GM19025 (cell line): ENCODE data around the gene TAF11L5.
"Not testable (repeated sequence)": the region's sequence is repeated elsewhere in the genome, so short reads cannot be mapped to it uniquely, and the experiment has no call there.

ENCODE experiments used
- ATAC-seq: cut with Tn5 transposase; IDR thresholded peaks from one replicate; pipeline ENCODE4 v1.9.1; 2021; ENCODE audit warnings: mild to moderate bottlenecking, low read depth, moderate library complexity; ENCODE audit not compliant: unreplicated experiment

TAF11L5 gene

DNA sequence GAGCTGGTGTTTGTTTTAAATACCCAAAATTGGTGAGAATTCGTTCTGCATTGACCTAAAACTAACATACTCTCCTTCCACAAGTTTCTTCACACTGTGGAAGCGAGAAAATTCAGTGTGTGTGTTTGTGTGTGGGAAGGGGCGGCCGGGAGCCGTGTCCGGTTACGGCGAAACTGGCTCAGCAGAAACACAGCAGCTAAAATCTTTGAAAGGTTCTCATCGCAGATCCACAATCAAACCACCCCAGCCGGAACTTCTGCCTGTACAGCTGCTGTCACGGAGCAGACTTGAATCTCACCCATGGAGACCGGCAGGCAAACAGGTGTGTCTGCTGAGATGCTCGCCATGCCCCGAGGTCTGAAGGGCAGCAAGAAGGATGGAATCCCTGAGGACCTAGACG is at the start of gene TAF11L5:
Gene TAF11L5 (plus strand): TSS at position 301 of the 400 bp plus-strand sequence.
- not testable (repeated sequence) for ATAC-seq

DNA sequence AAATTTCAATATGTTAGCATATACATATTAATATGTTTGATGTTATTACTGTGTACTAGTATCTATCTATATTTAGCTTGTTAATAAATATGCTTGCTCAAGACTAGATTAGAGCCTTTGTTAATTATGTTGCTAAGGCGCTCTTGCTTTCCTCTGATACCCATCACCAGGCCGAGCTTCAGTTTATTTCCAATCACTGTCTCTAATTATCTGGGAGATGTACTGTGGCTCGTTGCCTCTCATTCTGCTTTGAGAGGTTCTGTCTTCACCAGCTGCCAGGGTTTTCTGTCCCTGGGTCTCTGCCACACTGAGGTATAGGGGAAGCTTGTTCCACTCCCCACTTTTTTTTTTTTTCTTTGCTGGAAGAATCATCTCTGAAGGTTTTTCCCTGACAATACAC is 48.0 kb upstream of the TAF11L5 start:
- no peak for ATAC-seq

DNA sequence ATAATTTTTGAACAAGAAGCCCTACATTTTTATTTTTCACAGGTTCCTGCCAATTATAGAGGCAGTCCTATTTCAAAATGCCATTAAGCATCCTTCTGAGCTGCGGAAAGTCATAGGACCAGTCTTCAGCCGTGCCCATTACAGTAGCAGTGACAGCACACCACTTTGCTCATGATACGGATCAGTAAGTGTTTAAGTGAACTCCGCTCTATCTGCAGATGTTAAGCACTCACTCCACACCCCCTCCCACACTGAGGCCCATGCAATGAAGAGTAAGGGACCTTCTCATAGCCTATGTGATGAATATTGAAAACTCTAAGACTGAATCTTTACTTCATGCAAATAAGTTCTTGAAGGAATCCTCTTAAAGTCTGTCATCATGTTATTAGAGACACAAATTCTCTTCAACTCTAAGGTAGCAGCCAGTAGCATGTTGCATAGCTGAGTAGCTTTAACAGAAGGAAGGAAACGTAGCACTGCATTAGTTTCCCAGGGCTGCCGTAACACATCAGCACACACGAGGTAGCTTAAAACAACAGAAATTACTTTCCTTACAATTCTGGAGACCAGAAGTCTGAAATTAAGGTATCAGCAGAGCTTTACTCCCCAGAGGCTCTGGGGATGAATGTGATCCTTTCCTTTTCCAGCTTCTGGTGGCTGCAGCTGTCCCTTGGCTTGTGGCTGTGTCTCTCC is 47.3 kb upstream of the TAF11L5 start:
- no peak for ATAC-seq

DNA sequence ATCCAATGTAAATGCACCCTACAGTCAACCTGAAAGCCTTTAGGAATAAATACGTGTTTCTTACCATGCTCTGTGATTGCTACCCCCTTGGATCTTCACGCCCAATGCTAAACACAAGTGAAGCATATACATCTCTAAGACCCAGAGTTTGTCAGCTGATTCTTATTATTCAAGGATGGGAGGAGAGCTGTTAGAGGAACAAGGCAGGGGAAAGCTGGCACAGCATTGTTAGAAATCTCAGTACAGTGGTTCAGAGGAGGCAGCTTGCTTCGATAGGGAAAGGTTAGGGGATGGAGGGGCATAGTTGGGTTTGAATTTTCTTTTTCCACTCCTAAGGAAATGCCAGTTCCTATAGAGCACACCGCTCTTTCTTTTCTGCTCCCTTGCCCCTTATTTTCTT is 43.7 kb upstream of the TAF11L5 start:
- ATAC-seq: no peak

DNA sequence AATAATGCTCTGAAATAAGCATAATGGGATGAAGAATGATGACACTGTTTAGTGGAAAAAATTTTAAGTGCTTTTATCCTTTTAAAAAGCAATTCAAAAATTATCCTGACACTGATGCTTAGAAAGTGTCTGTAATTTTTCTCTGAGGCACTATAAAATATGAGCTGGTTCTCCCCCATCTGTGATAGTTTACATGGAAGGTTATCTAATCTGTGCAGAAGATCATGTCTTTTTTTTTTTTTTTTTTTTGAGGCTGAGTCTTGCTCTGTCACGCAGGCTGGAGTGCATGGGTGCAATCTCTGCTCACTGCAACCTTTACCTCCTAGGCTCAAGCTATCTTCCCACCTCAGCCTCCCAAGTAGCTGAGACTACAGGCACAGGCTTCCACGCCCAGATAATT is 42.2 kb upstream of the TAF11L5 start:
- no peak for ATAC-seq

DNA sequence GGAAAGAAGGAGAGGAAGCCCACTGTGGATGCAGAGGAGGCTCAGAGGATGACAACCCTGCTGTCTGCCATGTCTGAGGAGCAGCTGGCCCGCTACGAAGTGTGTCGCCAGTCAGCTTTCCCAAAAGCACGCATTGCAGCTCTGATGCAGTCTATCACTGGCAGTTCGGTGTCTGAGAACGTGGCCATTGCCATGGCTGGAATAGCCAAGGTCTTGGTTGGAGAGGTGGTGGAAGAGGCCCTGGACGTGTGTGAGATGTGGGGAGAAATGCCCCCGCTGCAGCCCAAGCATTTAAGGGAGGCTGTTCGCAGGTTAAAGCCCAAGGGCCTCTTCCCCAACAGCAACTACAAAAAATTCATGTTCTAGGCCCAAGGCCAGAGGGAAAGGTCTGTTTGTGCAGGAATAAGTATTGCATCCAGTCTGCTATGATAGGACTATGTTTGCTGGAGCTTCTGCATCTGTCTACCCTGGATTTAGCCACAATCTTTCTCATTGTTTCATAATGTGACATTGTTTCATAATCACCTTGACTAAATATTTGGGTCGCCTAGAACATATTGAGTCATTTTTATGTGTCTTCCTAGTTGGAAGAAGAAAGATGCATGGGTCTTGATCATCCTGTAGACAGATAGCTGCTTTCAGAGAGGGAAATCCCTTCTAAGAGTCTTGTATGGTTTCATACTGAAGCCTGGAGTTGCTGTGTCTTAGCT is 38.4 kb upstream of the TAF11L5 start:
- ATAC-seq: not testable (repeated sequence)

DNA sequence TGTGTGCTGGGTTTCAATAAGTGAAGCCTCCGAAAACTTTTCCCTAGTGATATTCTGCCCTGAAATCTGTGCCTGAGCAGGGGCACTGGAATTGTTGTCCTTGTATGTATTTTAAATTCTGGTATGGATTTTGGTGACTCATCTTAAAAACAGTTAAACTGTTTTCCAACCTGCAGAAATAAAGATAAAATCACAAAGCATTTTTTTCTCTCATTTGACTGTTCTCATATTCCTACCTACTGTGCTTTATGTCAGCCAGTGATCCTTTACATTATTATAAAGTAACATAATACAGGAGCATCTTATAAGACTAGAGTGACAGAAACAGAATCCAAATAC is 37.9 kb upstream of the TAF11L5 start:
- ATAC-seq: no peak

DNA sequence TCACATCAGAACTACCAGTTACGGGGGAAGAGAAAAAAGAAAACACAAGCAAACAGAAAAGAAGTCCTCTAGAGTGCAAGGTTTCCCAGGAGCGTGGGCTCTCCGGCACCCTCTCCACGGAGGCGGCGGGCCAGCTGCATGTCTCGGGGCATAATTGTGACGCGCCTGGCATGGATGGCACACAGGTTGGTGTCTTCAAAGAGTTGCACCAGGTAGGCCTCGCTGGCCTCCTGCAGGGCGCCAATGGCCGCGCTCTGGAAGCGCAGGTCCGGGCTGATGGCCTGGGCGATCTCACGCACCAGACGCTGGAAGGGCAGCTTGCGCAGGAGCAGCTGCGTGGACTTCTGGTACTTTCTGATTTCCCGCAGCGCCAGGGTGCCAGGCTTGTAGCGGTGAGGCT is 33.8 kb upstream of the TAF11L5 start:
- ATAC-seq: not testable (repeated sequence)

DNA sequence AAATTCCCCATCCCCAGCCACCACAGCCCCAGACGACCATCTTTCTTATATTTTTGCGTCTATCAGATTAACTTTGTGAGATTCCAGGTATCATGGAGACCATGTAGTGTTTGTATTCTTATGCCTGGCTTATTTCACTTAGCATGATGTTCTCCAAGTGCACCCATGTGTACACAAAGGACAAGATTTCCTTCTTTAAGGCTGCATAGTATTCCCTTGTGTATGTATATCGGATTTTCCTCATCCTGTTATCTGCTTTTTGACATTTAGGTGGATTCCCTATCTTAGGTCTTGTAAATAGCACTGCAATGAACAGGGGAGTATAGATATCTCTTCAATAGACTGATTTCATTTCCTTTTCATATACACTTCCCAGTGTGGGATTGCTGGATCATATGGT is 32.3 kb upstream of the TAF11L5 start:
- ATAC-seq: no peak

DNA sequence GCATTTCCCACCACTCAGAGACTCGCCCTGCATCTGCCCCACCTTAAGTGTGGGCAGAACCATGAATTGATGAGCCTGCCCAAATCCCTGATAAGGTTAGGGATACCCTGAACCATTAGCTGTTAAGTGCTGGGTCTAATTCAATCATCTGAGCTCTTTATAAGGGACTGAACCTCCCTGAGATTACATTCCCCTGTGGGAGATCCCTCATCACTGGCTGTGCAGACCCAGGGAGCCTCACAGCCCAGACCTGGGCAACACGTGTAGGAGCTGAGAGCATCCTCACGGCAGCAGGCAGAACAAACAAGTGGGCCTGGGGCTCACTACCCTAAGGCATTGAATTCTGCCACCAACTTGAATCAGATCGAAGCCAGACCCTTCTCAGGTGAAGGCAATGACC is 27.6 kb upstream of the TAF11L5 start:
- ATAC-seq: no peak

DNA sequence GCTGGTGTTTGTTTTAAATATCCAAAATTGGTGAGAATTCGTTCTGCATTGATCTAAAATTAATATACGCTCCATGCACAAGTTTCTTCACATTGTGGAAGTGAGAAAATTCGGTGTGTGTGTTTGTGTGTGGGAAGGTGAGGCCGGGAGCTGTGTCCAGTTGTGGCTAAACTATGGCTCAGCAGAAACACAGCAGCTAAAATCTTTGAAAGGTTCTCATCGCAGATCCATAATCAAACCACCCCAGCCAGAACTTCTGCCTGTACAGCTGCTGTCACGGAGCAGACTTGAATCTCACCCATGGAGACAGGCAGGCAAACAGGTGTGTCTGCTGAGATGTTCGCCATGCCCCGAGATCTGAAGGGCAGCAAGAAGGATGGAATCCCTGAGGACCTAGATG is 27.1 kb upstream of the TAF11L5 start, which contains the start of gene TAF11L2:
Gene TAF11L2 (plus strand): TSS at position 301 of the 400 bp plus-strand sequence.
- not testable (repeated sequence) for ATAC-seq

DNA sequence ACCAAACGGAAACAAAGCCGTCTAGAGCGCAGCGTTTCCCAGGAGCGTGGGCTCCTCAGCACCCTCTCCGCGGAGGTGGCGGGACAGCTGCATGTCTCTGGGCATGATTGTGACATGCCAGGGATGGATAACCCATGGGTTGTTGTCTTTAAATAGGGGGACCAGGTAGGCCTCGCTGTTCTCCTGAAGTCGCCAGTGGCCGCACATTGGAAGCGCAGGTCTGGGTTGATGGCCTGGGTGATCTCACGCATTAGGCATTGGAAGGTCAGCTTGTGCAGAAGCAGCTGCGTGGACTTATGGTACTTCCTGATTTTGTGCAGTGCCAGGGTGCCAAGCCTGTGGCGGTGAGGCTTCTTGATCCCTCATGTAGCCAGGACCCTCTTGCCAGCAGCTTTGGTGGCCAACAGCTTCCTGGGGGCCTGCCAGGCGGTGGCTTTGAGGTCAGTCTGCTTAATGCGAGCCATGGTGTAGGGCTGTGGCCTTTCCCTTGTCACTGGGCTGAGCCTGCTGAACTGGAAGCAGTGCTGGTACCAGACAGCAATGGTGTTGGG is 13.2 kb upstream of the TAF11L5 start:
- no peak for ATAC-seq

DNA sequence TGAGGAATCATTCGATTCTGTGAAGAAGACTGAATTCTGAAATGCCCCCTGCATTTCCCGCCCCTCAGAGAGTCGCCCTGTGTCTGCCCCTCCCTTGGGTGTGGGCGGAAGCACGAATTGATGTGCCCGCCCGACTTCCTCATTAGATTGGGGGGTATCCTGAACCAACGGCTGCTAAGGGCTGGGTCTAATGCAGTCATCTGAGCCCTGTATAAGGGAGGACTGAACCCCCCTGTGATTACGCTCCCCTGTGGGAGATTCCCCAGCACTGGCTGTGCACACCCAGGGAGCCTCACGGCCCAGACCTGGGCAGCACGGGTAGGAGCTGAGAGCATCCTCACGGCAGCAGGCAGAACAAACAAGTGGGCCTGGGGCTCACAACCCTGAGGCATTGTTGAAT is 7.5 kb upstream of the TAF11L5 start:
- ATAC-seq: not testable (repeated sequence)

DNA sequence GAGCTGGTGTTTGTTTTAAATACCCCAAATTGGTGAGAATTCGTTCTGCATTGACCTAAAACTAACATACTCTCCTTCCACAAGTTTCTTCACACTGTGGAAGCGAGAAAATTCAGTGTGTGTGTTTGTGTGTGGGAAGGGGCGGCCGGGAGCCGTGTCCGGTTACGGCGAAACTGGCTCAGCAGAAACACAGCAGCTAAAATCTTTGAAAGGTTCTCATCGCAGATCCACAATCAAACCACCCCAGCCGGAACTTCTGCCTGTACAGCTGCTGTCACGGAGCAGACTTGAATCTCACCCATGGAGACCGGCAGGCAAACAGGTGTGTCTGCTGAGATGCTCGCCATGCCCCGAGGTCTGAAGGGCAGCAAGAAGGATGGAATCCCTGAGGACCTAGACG is 7.0 kb upstream of the TAF11L5 start, which contains the start of gene TAF11L3:
Gene TAF11L3 (plus strand): TSS at position 301 of the 400 bp plus-strand sequence.
- ATAC-seq: not testable (repeated sequence)

DNA sequence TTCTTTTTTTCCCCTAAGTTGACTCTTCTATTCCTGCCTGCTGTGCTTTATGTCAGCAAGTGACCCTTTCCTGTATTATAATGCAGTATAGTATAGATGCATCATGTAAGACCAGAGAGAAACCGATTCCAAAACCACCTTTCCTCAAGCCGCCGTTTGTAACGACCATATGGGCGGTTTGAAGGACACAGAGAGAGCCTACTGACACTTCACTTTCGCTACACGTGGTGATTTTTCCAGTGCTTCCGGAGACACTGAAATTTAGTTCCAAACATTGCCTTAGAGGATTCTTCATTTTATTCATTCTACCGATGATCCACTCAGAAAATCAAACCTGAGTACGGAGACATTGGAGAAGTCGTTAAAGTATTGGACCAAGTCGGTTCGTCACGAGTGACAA is 5.5 kb upstream of the TAF11L5 start:
- ATAC-seq: not testable (repeated sequence)

DNA sequence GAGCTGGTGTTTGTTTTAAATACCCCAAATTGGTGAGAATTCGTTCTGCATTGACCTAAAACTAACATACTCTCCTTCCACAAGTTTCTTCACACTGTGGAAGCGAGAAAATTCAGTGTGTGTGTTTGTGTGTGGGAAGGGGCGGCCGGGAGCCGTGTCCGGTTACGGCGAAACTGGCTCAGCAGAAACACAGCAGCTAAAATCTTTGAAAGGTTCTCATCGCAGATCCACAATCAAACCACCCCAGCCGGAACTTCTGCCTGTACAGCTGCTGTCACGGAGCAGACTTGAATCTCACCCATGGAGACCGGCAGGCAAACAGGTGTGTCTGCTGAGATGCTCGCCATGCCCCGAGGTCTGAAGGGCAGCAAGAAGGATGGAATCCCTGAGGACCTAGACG is 3.5 kb upstream of the TAF11L5 start, which contains the start of gene TAF11L4:
Gene TAF11L4 (plus strand): TSS at position 301 of the 400 bp plus-strand sequence.
- ATAC-seq: not testable (repeated sequence)

DNA sequence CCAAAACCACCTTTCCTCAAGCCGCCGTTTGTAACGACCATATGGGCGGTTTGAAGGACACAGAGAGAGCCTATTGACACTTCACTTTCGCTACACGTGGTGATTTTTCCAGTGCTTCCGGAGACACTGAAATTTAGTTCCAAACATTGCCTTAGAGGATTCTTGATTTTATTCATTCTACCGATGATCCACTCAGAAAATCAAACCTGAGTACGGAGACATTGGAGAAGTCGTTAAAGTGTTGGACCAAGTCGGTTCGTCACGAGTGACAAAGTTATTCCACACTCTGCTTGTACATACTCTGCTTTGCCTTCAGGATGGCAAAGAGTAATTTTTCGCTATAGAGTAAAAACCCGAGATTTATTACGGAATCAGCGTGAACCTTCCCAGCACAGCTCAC is 1.5 kb downstream of the TAF11L5 start:
- ATAC-seq: not testable (repeated sequence)

DNA sequence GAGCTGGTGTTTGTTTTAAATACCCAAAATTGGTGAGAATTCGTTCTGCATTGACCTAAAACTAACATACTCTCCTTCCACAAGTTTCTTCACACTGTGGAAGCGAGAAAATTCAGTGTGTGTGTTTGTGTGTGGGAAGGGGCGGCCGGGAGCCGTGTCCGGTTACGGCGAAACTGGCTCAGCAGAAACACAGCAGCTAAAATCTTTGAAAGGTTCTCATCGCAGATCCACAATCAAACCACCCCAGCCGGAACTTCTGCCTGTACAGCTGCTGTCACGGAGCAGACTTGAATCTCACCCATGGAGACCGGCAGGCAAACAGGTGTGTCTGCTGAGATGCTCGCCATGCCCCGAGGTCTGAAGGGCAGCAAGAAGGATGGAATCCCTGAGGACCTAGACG is 3.3 kb downstream of the TAF11L5 start, which contains the start of gene TAF11L6:
Gene TAF11L6 (plus strand): TSS at position 301 of the 400 bp plus-strand sequence.
- not testable (repeated sequence) for ATAC-seq
